K562 (cell line): Measurements from ENCODE around the gene MARCHF9. TPM values are rescaled to one million over a fixed set of nuclear protein-coding genes. Genes with fewer than 3 reads are reported as not detected.

Source experiments
- ATAC-seq: fragments of 200-7000 bp; cut with Tn5 transposase; 3 replicates; pipeline ENCODE4 v1.9.1; 2020; ENCODE audit warnings: moderate library complexity
- BruUV-seq: library from RNA; stranded (reverse); fragments of 400-500 nt; replicated peaks from 2 replicates; lab custom pipeline; 2021; lab: Mats Ljungman, UMichigan
- CTCF ChIA-PET: fragments of 300-600 bp; formaldehyde crosslinking; extraction: SDS; loops from one replicate; lab custom pipeline; 2021; ENCODE audit warnings: low intra/inter-chr PET ratio; lab: Yijun Ruan, JAX
- POLR2A ChIA-PET: fragments of 300-600, 350-650 bp; sonication (Branson Sonifier 250); formaldehyde crosslinking; extraction: SDS; loops from one replicate; lab custom pipeline; 2021; ENCODE audit warnings: antibody characterized with exemption, inconsistent platforms; lab: Yijun Ruan, JAX
- DNase-seq, 4 experiments: peaks; one replicate each; pipeline versions ENCODE4 v3.0.0 to v3.0.0-alpha.2; 2011 to 2018; ENCODE audit warnings: low spot score in 3 of 4, mixed read lengths in 3 of 4; ENCODE audit errors: extremely low read depth in 1 of 4
- FAIRE-seq: peaks from 2 replicates; lab custom pipeline; 2011; peaks lifted over from hg19 to GRCh38; lab: Jason Lieb, UNC
- H2AFZ ChIP-seq: 2 replicates; pipeline ENCODE4 v1.6.0; 2011; ENCODE audit warnings: low read depth, low read length, control low read depth, inconsistent platforms
- H3K27ac ChIP-seq: fragments of 200-600 bp; 3 replicates; pipeline ENCODE4 v1.8.0; 2011; ENCODE audit warnings: low read depth, mild to moderate bottlenecking, control low read depth, inconsistent platforms, low read length, moderate library complexity, mixed read lengths; ENCODE audit errors: extremely low read depth
- H3K27me3 ChIP-seq, 2 experiments: fragments of 300-600 bp in 1 of 2; 2 replicates in 1 of 2; 3 replicates in 1 of 2; pipeline versions ENCODE4 v1.6.0 to v1.8.0; 2011; ENCODE audit warnings: inconsistent platforms in 2 of 2, low read length in 2 of 2, mild to moderate bottlenecking in 1 of 2, mixed read lengths in 1 of 2, moderate library complexity in 1 of 2; ENCODE audit not compliant: control insufficient read depth in 2 of 2, insufficient read depth in 2 of 2
- H3K36me3 ChIP-seq: fragments of 300-600 bp; 3 replicates; pipeline ENCODE4 v1.8.0; 2011; ENCODE audit warnings: mild to moderate bottlenecking, low read length, inconsistent platforms; ENCODE audit not compliant: control insufficient read depth, insufficient read depth
- H3K4me1 ChIP-seq, 2 experiments: fragments of 200-600 bp in 1 of 2; replicated peaks in 1 of 2; 2 replicates in 1 of 2; 3 replicates in 1 of 2; pipeline versions ENCODE4 v1.5.1 to v1.8.0; 2011; ENCODE audit warnings: inconsistent platforms in 2 of 2, low read length in 2 of 2, mild to moderate bottlenecking in 1 of 2, mixed read lengths in 1 of 2, moderate library complexity in 1 of 2; ENCODE audit not compliant: control insufficient read depth in 2 of 2, insufficient read depth in 2 of 2
- H3K4me2 ChIP-seq: 2 replicates; pipeline ENCODE4 v1.6.1; 2011; ENCODE audit warnings: low read length, control low read depth, inconsistent platforms, mixed read lengths; ENCODE audit not compliant: insufficient read depth
- H3K4me3 ChIP-seq: fragments of 200-600 bp; sonication (generic), shearing (Covaris generic); 2 replicates; pipeline ENCODE4 v1.5.1; 2016; ENCODE audit warnings: control low read depth, inconsistent platforms
- H3K79me2 ChIP-seq: fragments of 200-600 bp; 3 replicates; pipeline ENCODE4 v1.8.0; 2011; ENCODE audit warnings: low read length, inconsistent platforms; ENCODE audit not compliant: control insufficient read depth, insufficient read depth
- H3K9ac ChIP-seq, 2 experiments: 2 replicates each; pipeline versions ENCODE4 v1.6.0 to v1.6.1; 2011; ENCODE audit warnings: low read depth in 2 of 2, low read length in 2 of 2, control low read depth in 1 of 2, inconsistent platforms in 1 of 2, mild to moderate bottlenecking in 1 of 2, mixed read lengths in 1 of 2; ENCODE audit not compliant: insufficient read depth in 1 of 2
- H3K9me1 ChIP-seq: one replicate; pipeline ENCODE4 v1.6.0; 2011; ENCODE audit warnings: inconsistent platforms, mild to moderate bottlenecking, low read length, moderate library complexity; ENCODE audit not compliant: control insufficient read depth, insufficient read depth
- H3K9me3 ChIP-seq: replicated peaks from 2 replicates; pipeline ENCODE4 v1.5.1; 2011; ENCODE audit warnings: low read depth, low read length, inconsistent platforms; ENCODE audit not compliant: control insufficient read depth, insufficient read depth
- H4K20me1 ChIP-seq: replicated peaks from 2 replicates; pipeline ENCODE4 v1.6.1; 2011; ENCODE audit warnings: low read length, inconsistent platforms, mixed read lengths; ENCODE audit not compliant: control insufficient read depth, insufficient read depth
- KDM1A ChIP-seq, 2 experiments: fragments of 450-650 bp; IDR thresholded peaks; 2 replicates each; pipeline ENCODE4 v1.6.1; 2016; ENCODE audit warnings: mild to moderate bottlenecking in 2 of 2
- SMAD2 ChIP-seq: fragments of 150-350 bp; IDR thresholded peaks from 2 replicates; pipeline ENCODE4 v1.6.1; 2014; ENCODE audit warnings: low read depth, mild to moderate bottlenecking, low read length
- TBP ChIP-seq: optimal IDR thresholded peaks from 2 replicates; pipeline ENCODE3; 2011; ENCODE audit warnings: low read depth, low read length, improper control_type of control experiment
- WGBS: fragments of 100-300 bp; shearing (Covaris generic); methylation state at CpG from one replicate; pipeline ENCODE4 v1.1.6; 2016; ENCODE audit warnings: low coverage, mixed read lengths; ENCODE audit not compliant: insufficient coverage; ENCODE audit errors: missing lambda C conversion rate; 5-methylcytosine and 5-hydroxymethylcytosine counted together
- in situ Hi-C: fragments of 300-500 bp; cut with MboI; formaldehyde crosslinking; loops from 4 replicates; pipeline ENCODE4 v1.15.0; 2018; ENCODE audit warnings: inconsistent platforms, mixed read lengths
- intact Hi-C: fragments of 100-400 bp; cut with micrococcal nuclease; formaldehyde crosslinking; loops from 2 replicates; pipeline ENCODE4 v1.14.2; 2022
- polyA plus RNA-seq, 8 experiments: library from polyadenylated mRNA; depleted of rRNA in 4 of 8; stranded (reverse) in 5 of 8; unstranded in 3 of 8; fragments of >200 nt; fragmentation: Nextera tagmentation in 2 of 8; fragmentation: Illumina TruSeq in 1 of 8; extraction: Ambion mirVana in 2 of 8; extraction: Trizol in 1 of 8; gene quantifications; 2 replicates each; pipeline versions ENCODE4 v1.2.1 to v1.2.3, GENCODE V29; 2011 to 2014; ENCODE audit warnings: inconsistent platforms in 1 of 8, missing spikeins in 1 of 8
- total RNA-seq, 7 experiments: library from RNA; depleted of rRNA in 6 of 7; stranded (reverse); fragments of >200 nt in 6 of 7; fragmentation: Illumina TruSeq in 2 of 7; extraction: Trizol in 2 of 7; gene quantifications; 2 replicates each; pipeline versions ENCODE4 v1.2.1 to v1.2.3, GENCODE V29; 2011 to 2021; ENCODE audit warnings: low replicate concordance in 1 of 7

Gene MARCHF9
- total and polyA plus RNA-seq, 9 of the 15 experiments (the other 6 are each of a cell fraction or from before 2014, with no cell fraction given): 0.80 to 12.4 (median 6.2) TPM

GRCh38 chr12:57741413-57741789 is 13.5 kb upstream of the MARCHF9 start:
- Histone ChIP-seq H3K4me3 (no peak overlapping the region), H3K9ac (no peak overlapping the region), H3K9me1 (no peaks in the 10 kb centered on the region), H3K36me3 (peaks cover 6% of the 10 kb centered on the region; the same call in 2 of the 3 replicates), H3K9me3 (no peaks in the 10 kb centered on the region), H3K4me1 (peaks cover 11 to 34% of the 10 kb centered on the region in 2 experiments; a peak in 4 of 5 replicates), H3K79me2 (peaks cover 8% of the 10 kb centered on the region; the same call in 1 of the 3 replicates), H3K27me3 (peaks cover 0 to 26% of the 10 kb centered on the region in 2 experiments; a peak in 2 of 5 replicates), H3K4me2 (no peak overlapping the region), H3K27ac (no peak overlapping the region), H2AFZ (no peak overlapping the region), H4K20me1 (no peaks in the 10 kb centered on the region)
- POLR2A ChIA-PET: interaction anchor here (0.5 to 1.3 kb wide), 8 partner anchors 10 to 1329 kb away, joined by 3 to 4 read pairs (median 3); partner anchors contain the start of genes DDIT3 and OS9
- BruUV-seq: no TSS peak
- FAIRE-seq: no peak
- in situ Hi-C loops: loop anchor here (10.0 kb wide), 1 partner anchor 427 kb away; no protein-coding TSS in a partner anchor
- no peak for DNase-seq
- CTCF ChIA-PET: no interaction called here
- 67% methylated on average over 1 of the region's 1 CpG for WGBS
- TF ChIP-seq SMAD2: no peak
- TF ChIP-seq TBP: no peak
- 0 out of 4 replicates have a peak, but pooled peaks of 1 of the 2 experiments have one; percentile 3 for TF ChIP-seq KDM1A (IDR thresholded peaks at IDR 0.05)
- intact Hi-C loops: no loop called here
- ATAC-seq: no peak
